SK-N-SH treated with all-trans-retinoic acid at 6 μM for 48 hours (cell line): ENCODE data around the gene LINGO3.

Experiments
- ATAC-seq: fragments of 200-7000 bp; cut with Tn5 transposase; 3 replicates; pipeline ENCODE4 v1.9.1; 2020; ENCODE audit warnings: mild to moderate bottlenecking, moderate library complexity
- ARNTL ChIP-seq: fragments of 450-650 bp; formaldehyde crosslinking; IDR thresholded peaks from 2 replicates; pipeline ENCODE4 v1.5.0; 2020; ENCODE audit warnings: low read depth, mild to moderate bottlenecking, moderate library complexity, borderline replicate concordance
- BACH2 ChIP-seq: fragments of 250-450 bp; sonication (Bioruptor Pico); IDR thresholded peaks from 2 replicates; pipeline ENCODE4 v1.9.0; 2021; ENCODE audit warnings: mild to moderate bottlenecking, borderline replicate concordance
- CREB5 ChIP-seq: fragments of 250-450 bp; sonication (Bioruptor Pico); IDR thresholded peaks from 2 replicates; pipeline ENCODE4 v1.5.1; 2020; ENCODE audit warnings: low read depth, mild to moderate bottlenecking, moderate library complexity
- CSDC2 ChIP-seq: fragments of 250-450 bp; sonication (Bioruptor Pico); IDR thresholded peaks from 2 replicates; pipeline ENCODE4 v1.5.0; 2020; ENCODE audit warnings: mild to moderate bottlenecking, moderate library complexity
- CSRNP3 ChIP-seq: fragments of 250-450 bp; sonication (Bioruptor Pico); IDR thresholded peaks from 2 replicates; pipeline ENCODE4 v1.5.1; 2021; ENCODE audit warnings: mild to moderate bottlenecking, moderate library complexity
- ESRRG ChIP-seq: fragments of 250-450 bp; sonication (Bioruptor Pico); IDR thresholded peaks from 2 replicates; pipeline ENCODE4 v1.6.1; 2021; ENCODE audit warnings: mild to moderate bottlenecking
- ISL1 ChIP-seq: fragments of 250-450 bp; sonication (Bioruptor Pico); IDR thresholded peaks from 2 replicates; pipeline ENCODE4 v2.1.2; 2022; ENCODE audit warnings: mild to moderate bottlenecking, moderate library complexity
- PATZ1 ChIP-seq: fragments of 250-450 bp; sonication (Bioruptor Pico); IDR thresholded peaks from 2 replicates; pipeline ENCODE4 v1.8.0; 2020; ENCODE audit warnings: mild to moderate bottlenecking, moderate library complexity, borderline replicate concordance
- POU6F1 ChIP-seq: fragments of 250-450 bp; sonication (Bioruptor Pico); IDR thresholded peaks from 2 replicates; pipeline ENCODE4 v1.8.0; 2021; ENCODE audit warnings: low read depth, mild to moderate bottlenecking, moderate library complexity, borderline replicate concordance
- RARB ChIP-seq: fragments of 250-450 bp; sonication (Bioruptor Pico); IDR thresholded peaks from 2 replicates; pipeline ENCODE4 v1.8.0; 2021; ENCODE audit warnings: mild to moderate bottlenecking, moderate library complexity
- TOX ChIP-seq: fragments of 250-450 bp; sonication (Bioruptor Pico); IDR thresholded peaks from 2 replicates; pipeline ENCODE4 v1.8.0; 2021; ENCODE audit warnings: mild to moderate bottlenecking, moderate library complexity, borderline replicate concordance
- ZC3H10 ChIP-seq: fragments of 250-450 bp; sonication (Bioruptor Pico); IDR thresholded peaks from 2 replicates; pipeline ENCODE4 v1.5.1; 2021; ENCODE audit warnings: mild to moderate bottlenecking, moderate library complexity
- ZFP3 ChIP-seq: fragments of 250-450 bp; sonication (Bioruptor Pico); IDR thresholded peaks from 2 replicates; pipeline ENCODE4 v1.5.0; 2020; ENCODE audit warnings: mild to moderate bottlenecking, moderate library complexity
- ZFP30 ChIP-seq: fragments of 450-650 bp; formaldehyde crosslinking; IDR thresholded peaks from 2 replicates; pipeline ENCODE4 v1.5.0; 2022; ENCODE audit warnings: mild to moderate bottlenecking, moderate library complexity
- ZNF565 ChIP-seq: fragments of 450-650 bp; formaldehyde crosslinking; conservative IDR thresholded peaks from 2 replicates; pipeline ENCODE4 v1.5.0; 2020; ENCODE audit warnings: low read depth, mild to moderate bottlenecking, moderate library complexity
- ZNF70 ChIP-seq: fragments of 450-650 bp; formaldehyde crosslinking; IDR thresholded peaks from 2 replicates; pipeline ENCODE4 v1.5.0; 2020; ENCODE audit warnings: mild to moderate bottlenecking, moderate library complexity
- ZNF8 ChIP-seq: fragments of 450-650 bp; formaldehyde crosslinking; IDR thresholded peaks from 2 replicates; pipeline ENCODE4 v1.5.0; 2020; ENCODE audit warnings: mild to moderate bottlenecking, moderate library complexity
- TF ChIP-seq, protein P1 (sequence below): fragments of 250-450 bp; sonication (Bioruptor Pico); IDR thresholded peaks from 2 replicates; pipeline ENCODE4 v1.5.0; 2020; ENCODE audit warnings: mild to moderate bottlenecking, moderate library complexity

Gene LINGO3

DNA sequence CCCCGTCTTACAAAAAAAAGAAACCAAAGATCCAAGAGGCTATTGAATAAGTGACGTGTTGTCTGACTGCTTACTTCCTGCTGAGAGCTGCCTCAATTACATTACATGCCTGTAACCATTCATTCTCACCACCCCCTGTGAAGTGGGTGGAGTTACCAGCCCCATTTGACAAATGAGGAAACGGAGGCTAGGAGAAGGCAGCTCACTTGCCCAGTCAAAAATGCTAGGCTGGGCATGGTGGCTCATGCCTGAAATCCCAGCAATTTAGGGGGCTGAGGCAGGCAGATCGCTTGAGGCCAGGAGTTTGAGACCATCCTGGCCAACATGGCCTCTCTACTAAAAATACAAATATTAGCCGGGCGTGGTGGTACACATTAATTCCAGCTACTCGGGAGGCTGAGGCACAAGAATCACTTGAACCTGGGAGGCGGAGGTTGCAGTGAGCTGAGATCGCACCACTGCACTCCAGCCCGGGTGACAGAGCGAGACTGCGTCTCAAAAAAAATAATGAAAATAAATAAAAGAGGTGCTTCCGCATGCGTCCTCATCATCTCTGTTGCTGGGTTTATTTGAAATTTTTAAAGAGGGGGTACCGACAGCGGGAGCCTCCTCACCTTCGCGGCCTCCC is 19.9 kb upstream of the LINGO3 start:
- peak; percentile 60 for ATAC-seq
- TF ChIP-seq ZNF70 (no peak), ZC3H10 (CRISPR knock-in tag) (no peak)

GRCh38 chr19:2326699-2327360 is 18.9 kb upstream of the LINGO3 start:
- TF ChIP-seq ZFP30 (CRISPR knock-in tag) (no peak), POU6F1 (CRISPR knock-in tag) (no peak), ZNF70 (no peak), ZNF565 (CRISPR knock-in tag) (no peak), ZC3H10 (CRISPR knock-in tag) (no peak), CSRNP3 (CRISPR knock-in tag) (no peak), ZFP3 (no peak), ISL1 (CRISPR knock-in tag) (no peak), ESRRG (CRISPR knock-in tag) (no peak), CREB5 (no peak), RARB (CRISPR knock-in tag) (no peak), CSDC2 (no peak), PATZ1 (CRISPR knock-in tag) (no peak), BACH2 (CRISPR knock-in tag) (no peak), TOX (CRISPR knock-in tag) (no peak), ZNF8 (CRISPR knock-in tag) (no peak)
- ATAC-seq = no peak

GRCh38 chr19:2325281-2326046 is 17.5 kb upstream of the LINGO3 start:
- ATAC-seq = no peak
- TF ChIP-seq ZNF8 (CRISPR knock-in tag) (no peak), ARNTL (CRISPR knock-in tag) (no peak), ZC3H10 (CRISPR knock-in tag) (no peak)
- TF ChIP-seq, protein P1, sequence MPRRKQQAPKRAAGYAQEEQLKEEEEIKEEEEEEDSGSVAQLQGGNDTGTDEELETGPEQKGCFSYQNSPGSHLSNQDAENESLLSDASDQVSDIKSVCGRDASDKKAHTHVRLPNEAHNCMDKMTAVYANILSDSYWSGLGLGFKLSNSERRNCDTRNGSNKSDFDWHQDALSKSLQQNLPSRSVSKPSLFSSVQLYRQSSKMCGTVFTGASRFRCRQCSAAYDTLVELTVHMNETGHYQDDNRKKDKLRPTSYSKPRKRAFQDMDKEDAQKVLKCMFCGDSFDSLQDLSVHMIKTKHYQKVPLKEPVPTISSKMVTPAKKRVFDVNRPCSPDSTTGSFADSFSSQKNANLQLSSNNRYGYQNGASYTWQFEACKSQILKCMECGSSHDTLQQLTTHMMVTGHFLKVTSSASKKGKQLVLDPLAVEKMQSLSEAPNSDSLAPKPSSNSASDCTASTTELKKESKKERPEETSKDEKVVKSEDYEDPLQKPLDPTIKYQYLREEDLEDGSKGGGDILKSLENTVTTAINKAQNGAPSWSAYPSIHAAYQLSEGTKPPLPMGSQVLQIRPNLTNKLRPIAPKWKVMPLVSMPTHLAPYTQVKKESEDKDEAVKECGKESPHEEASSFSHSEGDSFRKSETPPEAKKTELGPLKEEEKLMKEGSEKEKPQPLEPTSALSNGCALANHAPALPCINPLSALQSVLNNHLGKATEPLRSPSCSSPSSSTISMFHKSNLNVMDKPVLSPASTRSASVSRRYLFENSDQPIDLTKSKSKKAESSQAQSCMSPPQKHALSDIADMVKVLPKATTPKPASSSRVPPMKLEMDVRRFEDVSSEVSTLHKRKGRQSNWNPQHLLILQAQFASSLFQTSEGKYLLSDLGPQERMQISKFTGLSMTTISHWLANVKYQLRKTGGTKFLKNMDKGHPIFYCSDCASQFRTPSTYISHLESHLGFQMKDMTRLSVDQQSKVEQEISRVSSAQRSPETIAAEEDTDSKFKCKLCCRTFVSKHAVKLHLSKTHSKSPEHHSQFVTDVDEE = no peak
